Left colon (tissue), 2 donors: ENCODE data around the gene PIWIL4. TPM values are rescaled to one million over a fixed set of nuclear protein-coding genes. Genes with fewer than 3 reads are reported as not detected.

ENCODE experiments used
- ATAC-seq: fragments of 200-7000 bp; cut with Tn5 transposase; one replicate; pipeline ENCODE4 v1.9.1; 2020; ENCODE audit warnings: mild to moderate bottlenecking, moderate library complexity
- DNase-seq, 2 donors: peaks; one replicate each; pipeline ENCODE4 v3.0.0-alpha.2; 2020
- intact Hi-C, 2 donors: fragments of 100-400 bp; cut with DNase I in 1 of 2; cut with micrococcal nuclease in 1 of 2; formaldehyde crosslinking; loops; one replicate each; pipeline versions ENCODE4 v1.11.2 to v1.14.0; 2022; cut with DNase I, micrococcal nuclease
- long read RNA-seq: library from polyadenylated mRNA; unstranded; transcript quantifications from one replicate; pipeline ENCODE4 v2.0.0, GENCODE V29; 2021
- total RNA-seq, 2 donors: library from RNA; stranded (reverse); fragmentation: NEBNext Ultra II Directional; extraction: Animal tissue kit (Norgen Biotek cat#: 25700); gene quantifications; one replicate each; pipeline ENCODE4 v1.2.1, GENCODE V29; 2021
- donor health status: DM: no; HTN: no; CAD: no.
- donor health status: DM: yes; HTN: yes; CAD: no.

The PIWIL4 gene
- 1 to 10 TPM; 5.9 to 7.5 TPM for total RNA-seq
- long read RNA-seq, partial matches to known transcripts, result 0 of 11 reads
- long read RNA-seq, other reads (novel, unspliced or antisense), result 11 of 11 reads

GRCh38 chr11:94567181-94567670, at the start of gene PIWIL4:
TSS of gene PIWIL4 (plus strand) at chr11:94567368. CDS start at chr11:94567519, 151 bp downstream.
- ATAC-seq, result no peak
- no peak for DNase-seq
- intact Hi-C loops, result no loop called here

- ATAC-seq (no peak), DNase-seq (no peak)
- intact Hi-C loops, result loop anchor here in 1 of 2 donors (5.0 kb wide), 1 partner anchor 84 kb away; no protein-coding TSS in a partner anchor
These were observed 48.9 kb upstream of the PIWIL4 start for GRCh38 chr11:94518300-94518699.

- intact Hi-C loops, result loop anchor here in 1 of 2 donors (5.0 to 10.0 kb wide), 2 partner anchors 83 to 375 kb away; no protein-coding TSS in a partner anchor
- DNase-seq (no peak), ATAC-seq (peak; percentile 56)
These were observed 47.6 kb upstream of the PIWIL4 start for GRCh38 chr11:94519478-94520084.

- intact Hi-C loops, result loop anchor here in 1 of 2 donors (10.0 kb wide), 1 partner anchor 373 kb away; no protein-coding TSS in a partner anchor
- DNase-seq (no peak), ATAC-seq (peak; percentile 85)
These were observed 45.5 kb upstream of the PIWIL4 start for GRCh38 chr11:94521684-94522083.

GRCh38 chr11:94524341-94524740, 42.8 kb upstream of the PIWIL4 start:
- intact Hi-C loops, result loop anchor here in 1 of 2 donors (10.0 kb wide), 1 partner anchor 370 kb away; no protein-coding TSS in a partner anchor
- no peak for DNase-seq
- no peak for ATAC-seq

- ATAC-seq, result peak; percentile 79
- intact Hi-C loops, result loop anchor here in 1 of 2 donors (10.0 kb wide), 1 partner anchor 369 kb away; no protein-coding TSS in a partner anchor
- DNase-seq, result peak; percentile 82 to 93
These were observed 41.4 kb upstream of the PIWIL4 start for GRCh38 chr11:94525546-94526324.

- ATAC-seq (no peak), DNase-seq (no peak)
- intact Hi-C loops, result loop anchor here in 1 of 2 donors (10.0 kb wide), 1 partner anchor 368 kb away; no protein-coding TSS in a partner anchor
These were observed 40.3 kb upstream of the PIWIL4 start for GRCh38 chr11:94526645-94527438.

GRCh38 chr11:94528551-94528950, 38.6 kb upstream of the PIWIL4 start:
- ATAC-seq, result no peak

GRCh38 chr11:94532211-94532610, 35.0 kb upstream of the PIWIL4 start:
- ATAC-seq, result no peak
- intact Hi-C loops, result no loop called here
- DNase-seq, result no peak

More at GRCh38 chr11:94528551-94528950, 38.6 kb upstream of the PIWIL4 start:
- intact Hi-C loops, result loop anchor here in 1 of 2 donors (10.0 kb wide), 1 partner anchor 366 kb away; no protein-coding TSS in a partner anchor
- DNase-seq, result no peak

- ATAC-seq (no peak), DNase-seq (no peak)
- intact Hi-C loops, result no loop called here
These were observed 34.0 kb upstream of the PIWIL4 start for GRCh38 chr11:94533206-94533605.

GRCh38 chr11:94533696-94534630, 33.2 kb upstream of the PIWIL4 start:
- ATAC-seq (no peak), DNase-seq (no peak)

GRCh38 chr11:94536386-94536785, 30.8 kb upstream of the PIWIL4 start:
- ATAC-seq (peak; percentile 79), DNase-seq (no peak)
- intact Hi-C loops, result no loop called here

More at GRCh38 chr11:94533696-94534630, 33.2 kb upstream of the PIWIL4 start:
- intact Hi-C loops, result no loop called here

GRCh38 chr11:94537031-94537600, 30.1 kb upstream of the PIWIL4 start:
- intact Hi-C loops, result no loop called here
- DNase-seq, result no peak
- ATAC-seq, result peak; percentile 64

GRCh38 chr11:94539420-94539819, 27.7 kb upstream of the PIWIL4 start:
- ATAC-seq (peak; percentile 44), DNase-seq (peak; percentile 58 to 69)
- intact Hi-C loops, result no loop called here

GRCh38 chr11:94543695-94544645, 23.2 kb upstream of the PIWIL4 start, which contains the start of gene FUT4:
TSS of gene FUT4 (plus strand) at chr11:94543921. CDS start at chr11:94544134, 213 bp downstream.
- DNase-seq (peak; percentile 92 to 93), ATAC-seq (peak; percentile 81)
- intact Hi-C loops, result no loop called here
